ENCODE measurements around the gene TNFRSF14.

GRCh38 chr1:2519029-2519685, 37.0 kb upstream of the TNFRSF14 start:
- TF ChIP-seq CTCF (IDR thresholded peaks at IDR 0.05) = no peak
- TF ChIP-seq POLR2A (IDR thresholded peaks at IDR 0.05) = no peak
